Activated CD4-positive, alpha-beta T cell treated with anti-CD3 and anti-CD28 coated beads for 4 hours (primary cell): Measurements from ENCODE around the gene TGFB3.
"Not testable (repeated sequence)": the region's sequence is repeated elsewhere in the genome, so short reads cannot be mapped to it uniquely, and the experiment has no call there.

Experiments used
- DNase-seq, 2 donors: peaks; one replicate each; pipeline ENCODE4 v3.0.0-alpha.2; 2020

TGFB3 gene

GRCh38 chr14:75944607-75945241 lies 37.1 kb downstream of the TGFB3 start:
- DNase-seq = no peak

DNA sequence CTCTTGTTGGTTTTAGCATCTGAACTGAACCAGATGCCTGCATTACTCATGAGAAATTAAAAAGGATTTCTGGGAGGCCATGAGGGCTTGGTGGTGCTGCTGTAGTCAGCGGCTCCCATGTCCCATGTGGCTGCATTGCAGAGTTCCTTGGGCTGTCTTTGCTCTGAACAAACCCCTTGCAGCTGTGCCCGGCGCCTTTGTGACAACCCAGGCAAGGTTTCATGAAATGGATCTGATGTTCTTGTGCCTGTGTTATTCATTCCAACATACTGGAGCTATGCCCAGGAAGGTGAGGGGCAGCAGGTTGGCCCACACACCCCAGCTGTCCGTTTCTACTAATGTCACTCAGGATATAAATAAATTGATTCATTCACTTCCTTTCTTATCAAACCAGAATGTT lies 40.8 kb downstream of the TGFB3 start:
- DNase-seq = no peak

DNA sequence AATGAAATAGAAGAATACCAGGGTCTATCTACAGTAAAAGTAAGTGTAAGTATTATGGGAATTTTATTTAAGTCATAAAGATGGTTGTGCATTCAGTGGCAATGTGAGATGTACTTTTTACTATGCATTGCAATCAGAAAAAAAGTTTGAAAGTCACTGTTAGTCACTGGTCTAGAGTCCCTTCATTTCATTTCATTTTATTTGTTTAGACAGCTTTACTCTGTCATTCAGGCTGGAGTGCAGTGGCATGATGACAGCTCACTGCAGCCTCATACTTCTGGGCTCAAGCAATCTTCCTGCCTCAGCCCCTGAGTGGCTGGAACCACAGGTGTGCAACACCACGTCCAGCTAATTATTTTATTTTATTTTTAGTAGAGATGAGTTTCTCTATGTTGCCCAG lies 42.6 kb downstream of the TGFB3 start:
- DNase-seq = no peak

DNA sequence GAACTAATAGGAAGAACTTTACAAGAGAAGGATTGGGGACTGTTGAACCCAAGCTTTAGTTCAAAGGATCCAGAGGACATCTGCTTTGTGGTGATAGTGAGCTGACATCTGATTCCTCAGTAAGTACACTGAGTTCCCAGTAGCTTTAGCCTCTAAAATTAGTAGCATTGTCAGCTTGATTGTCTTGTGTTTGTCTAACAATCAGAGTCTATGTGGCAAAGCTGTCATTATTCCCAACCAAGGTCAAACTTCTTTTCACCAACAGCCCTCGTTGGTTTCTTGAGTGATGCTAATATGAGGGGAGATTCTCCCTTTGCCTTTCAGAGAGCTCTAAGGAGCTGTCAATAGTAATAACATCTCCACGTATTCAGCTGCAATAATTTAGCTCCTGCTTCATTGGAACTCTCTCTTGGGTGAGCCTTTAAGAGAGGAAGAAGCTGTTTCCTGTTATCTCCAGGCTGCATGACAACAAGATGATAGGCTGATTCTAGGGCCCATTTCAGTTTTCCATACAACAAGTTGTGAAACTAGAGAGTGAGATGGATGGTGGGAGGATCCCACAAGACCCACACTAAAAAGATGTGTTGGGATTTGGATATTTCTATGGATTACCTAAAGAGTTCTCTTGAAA lies 46.7 kb downstream of the TGFB3 start:
- no peak for DNase-seq

DNA sequence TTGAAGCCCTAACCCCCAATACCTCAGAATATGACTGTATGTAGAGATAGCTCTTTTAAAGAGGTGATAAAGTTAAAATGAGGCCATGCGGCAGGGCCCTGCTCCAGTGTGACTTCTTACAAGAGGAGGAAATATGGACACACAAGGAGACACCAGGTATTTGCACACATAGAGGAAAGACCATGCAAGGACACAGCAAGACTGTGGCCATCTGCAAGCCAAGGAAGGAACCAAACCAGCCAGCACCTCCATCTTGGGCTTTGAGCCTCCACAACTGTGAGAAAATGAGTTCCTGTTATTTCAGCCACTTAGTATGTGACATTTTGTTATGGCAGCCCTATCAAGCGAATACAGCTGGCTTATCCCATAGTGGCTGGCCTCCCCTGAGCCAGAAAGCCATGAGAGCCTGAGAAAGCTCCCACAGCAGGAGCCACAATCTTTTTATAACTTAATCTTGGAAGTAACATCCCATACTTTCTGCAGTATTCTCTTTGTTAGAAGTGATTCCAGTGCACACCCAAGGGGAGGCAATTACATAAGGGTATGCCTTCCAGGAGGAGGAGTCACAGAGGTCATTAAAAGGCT lies 48.0 kb downstream of the TGFB3 start:
- DNase-seq = no peak

DNA sequence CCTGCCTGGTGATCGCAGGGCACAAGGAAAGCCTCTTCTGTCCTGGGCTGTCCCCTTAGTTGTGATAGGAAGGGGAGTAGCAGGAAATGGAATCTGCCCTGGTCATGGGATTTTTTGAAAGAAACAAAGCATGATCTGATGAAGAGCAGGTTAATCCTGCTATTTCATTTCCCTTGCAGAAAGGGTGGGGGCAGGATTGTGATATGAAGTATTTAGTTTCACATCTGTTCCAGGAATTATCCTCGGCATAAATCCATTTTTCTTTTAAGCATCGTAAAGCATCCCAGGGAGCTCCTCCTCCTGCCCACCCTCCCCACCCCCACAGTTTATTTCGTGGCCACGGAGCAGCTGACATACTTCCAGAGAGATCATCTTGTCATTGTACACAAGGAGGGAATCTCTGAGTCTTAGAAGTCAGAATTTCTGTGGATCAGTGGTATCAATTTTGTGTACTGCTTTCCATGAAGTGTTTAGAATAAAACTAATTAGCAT lies 53.1 kb downstream of the TGFB3 start:
- DNase-seq = no peak

DNA sequence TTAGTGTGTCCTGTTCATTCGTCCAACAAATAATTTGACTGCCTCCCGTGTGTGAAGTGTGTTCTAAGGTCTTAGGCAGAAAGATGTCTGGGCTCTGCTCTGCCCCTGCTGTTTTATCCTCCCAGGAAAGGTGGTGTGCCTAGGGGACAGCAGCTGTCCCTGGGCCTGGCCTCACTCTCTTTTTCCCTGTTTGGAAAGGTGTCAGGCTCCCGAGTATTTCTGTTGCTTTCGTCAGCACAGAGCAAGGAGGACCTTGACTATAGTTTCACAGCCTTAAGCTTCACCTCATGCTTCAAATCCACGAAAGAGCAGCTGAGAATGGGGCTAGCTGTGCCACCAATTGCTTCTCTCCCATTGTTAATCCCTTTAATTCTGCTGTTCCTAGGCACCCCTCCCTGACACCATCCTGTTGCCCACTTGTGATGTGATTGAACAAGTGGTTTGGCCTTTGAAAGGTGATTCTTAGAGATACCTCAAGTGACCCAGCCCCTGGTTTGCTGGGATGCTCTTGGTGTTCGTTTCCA lies 54.2 kb downstream of the TGFB3 start:
- no peak for DNase-seq

DNA sequence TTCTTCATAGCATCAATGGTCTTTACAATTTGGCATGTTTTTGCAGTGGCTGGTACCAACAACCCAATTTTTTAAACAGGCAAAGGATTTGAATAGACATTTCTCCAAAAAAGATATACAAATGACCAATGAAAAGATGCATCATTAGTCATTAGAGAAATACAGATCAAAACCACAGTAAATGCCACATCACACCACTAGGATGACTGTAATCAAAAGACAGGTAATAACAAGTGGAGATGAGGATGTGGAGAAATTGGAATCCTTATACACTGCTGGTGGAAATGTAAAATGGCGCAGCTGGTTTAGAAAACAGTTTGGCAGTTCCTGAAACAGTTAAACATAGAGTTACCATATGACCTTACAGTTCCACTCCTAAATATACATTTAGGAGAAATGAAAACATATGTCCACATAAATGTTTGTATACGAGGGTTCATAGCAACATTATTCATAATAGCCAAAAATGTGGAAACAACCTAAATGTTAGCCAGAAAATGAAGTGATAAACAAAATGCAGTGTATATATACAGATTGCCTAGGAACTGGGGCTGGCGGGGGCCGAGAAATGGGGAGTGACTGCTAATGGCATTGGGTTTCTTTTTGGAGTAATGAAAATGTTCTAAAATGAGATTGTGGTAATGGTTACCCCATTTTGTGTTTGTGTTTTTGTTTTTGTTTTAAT lies 55.2 kb downstream of the TGFB3 start:
- DNase-seq = no peak

DNA sequence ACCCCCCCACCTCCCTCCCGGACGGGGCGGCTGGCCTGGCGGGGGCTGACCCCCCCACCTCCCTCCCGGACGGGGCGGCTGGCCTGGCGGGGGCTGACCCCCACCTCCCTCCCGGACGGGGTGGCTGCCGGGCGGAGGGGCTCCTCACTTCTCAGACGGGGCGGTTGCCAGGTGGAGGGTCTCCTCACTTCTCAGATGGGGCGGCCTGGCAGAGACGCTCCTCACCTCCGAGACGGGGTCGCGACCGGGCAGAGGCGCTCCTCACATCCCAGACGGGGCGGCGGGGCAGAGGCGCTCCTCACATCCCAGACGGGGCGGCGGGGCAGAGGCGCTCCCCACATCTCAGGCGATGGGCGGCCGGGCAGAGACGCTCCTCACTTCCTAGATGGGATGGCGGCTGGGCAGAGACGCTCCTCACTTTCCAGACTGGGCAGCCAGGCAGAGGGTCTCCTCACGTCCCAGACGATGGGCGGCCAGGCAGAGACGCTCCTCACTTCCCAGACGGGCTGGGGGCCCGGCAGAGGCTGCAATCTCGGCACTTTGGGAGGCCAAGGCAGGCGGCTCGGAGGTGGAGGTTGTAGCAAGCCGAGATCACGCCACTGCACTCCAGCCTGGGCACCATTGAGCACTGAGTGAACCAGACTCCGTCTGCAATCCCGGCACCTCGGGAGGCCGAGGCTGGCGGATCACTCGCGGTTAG lies 56.5 kb downstream of the TGFB3 start:
- not testable (repeated sequence) for DNase-seq

- not testable (repeated sequence) for DNase-seq
These were observed 61.4 kb downstream of the TGFB3 start for GRCh38 chr14:75920421-75920820.

DNA sequence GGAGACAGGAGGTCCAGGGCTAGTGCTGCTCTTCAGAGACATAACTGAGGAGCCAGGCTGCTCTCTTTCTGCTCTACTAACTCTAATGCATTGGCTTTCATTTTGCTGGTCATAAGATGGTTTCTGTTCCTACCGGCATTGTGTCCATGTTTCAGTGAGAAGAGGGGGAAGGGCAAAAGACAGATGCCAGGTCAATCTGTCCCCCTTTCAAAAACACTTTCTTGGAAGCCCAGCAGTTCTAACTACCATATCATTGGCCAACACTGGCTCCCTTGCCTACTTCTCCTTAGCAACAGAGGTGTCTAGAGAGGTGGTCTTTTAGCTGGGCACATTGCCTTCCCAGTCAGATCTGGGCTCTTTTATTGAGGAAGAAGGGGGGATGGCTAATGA lies 63.9 kb downstream of the TGFB3 start:
- no peak for DNase-seq

DNA sequence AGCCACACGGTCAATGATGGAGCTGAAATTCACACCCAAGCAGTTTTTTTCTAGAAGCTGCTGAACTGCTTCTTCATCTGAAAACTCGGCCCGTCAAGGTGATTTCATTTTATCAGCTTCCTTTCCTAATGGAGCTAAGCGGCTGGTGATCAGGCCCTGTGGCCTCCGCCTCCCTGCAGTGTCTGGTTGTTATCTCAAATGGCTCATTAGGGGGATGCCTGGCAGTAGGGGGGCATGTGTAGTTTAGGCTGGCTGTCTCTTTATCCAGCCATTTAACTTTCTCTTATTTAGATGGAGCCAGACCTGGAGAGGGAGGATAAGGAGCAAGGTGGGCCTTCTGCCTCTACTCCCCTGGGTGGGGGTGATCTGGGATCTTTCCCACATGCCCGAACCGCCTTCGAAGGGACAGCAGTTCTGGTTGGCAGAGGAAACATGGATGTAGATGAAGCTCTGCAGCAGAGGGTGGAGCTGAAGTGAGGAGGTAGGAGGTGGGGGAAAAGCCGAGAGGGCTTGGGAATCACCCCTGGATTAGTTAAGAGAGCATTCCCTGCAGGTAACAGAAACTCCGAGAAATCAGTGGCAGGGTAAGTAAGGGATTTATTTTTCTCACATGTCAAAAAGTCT lies 64.4 kb downstream of the TGFB3 start:
- no peak for DNase-seq

DNA sequence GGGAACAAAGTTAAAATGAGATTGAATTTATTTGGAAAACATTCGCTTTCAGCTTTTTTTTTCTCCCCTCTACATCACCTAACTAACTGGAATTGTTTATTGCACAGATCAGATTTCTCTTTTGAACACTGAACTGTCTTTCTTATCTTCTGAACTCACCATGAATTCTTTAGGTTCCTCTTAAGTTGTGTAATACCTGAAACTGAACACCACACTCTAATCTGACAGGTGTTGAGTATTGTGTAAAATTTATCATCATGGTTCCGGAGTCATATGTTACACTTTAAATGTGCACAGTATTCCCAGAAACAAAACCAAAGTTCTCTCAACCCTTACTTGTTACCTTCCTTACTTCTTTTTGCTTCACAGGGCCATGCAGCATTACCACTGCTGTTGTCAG lies 66.8 kb downstream of the TGFB3 start:
- DNase-seq = no peak

- no peak for DNase-seq
These were observed 68.6 kb downstream of the TGFB3 start for GRCh38 chr14:75913183-75913582.

- DNase-seq = no peak
These were observed 69.9 kb downstream of the TGFB3 start for GRCh38 chr14:75911883-75912282.

DNA sequence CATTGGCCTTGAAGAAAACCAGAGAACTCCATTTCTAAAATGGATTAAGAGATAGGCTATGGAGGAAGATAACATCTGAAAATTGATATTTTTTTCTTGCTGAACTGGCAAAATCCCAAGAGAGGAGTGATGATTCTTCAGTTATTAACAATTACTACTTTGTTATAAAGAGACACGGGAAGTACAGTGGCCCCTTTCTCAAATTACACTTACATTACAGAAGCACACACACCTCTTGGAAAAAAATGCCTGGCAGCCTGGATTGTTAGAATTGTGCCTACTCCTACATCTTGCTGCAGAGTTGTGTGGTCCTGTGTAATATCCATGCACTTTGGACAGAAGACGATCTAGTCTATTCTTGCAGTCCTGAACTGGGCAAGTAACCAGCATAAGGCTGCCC lies 71.7 kb downstream of the TGFB3 start:
- no peak for DNase-seq

GRCh38 chr14:75909630-75910029 lies 72.2 kb downstream of the TGFB3 start:
- no peak for DNase-seq
